Testis (tissue), 3 donors: ENCODE measurements around the gene ORM2. TPM values are rescaled to one million over a fixed set of nuclear protein-coding genes. Genes with fewer than 3 reads are reported as not detected.

Source experiments
- DNase-seq: peaks from one replicate; pipeline ENCODE4 v3.0.0-alpha.2; 2019
- H3K27ac ChIP-seq, 2 donors: fragments of 200-600 bp; sonication (generic); one replicate each; pipeline ENCODE4 v1.5.1; 2019
- H3K27me3 ChIP-seq: fragments of 200-600 bp; sonication (generic); one replicate; pipeline ENCODE4 v1.5.1; 2019
- H3K36me3 ChIP-seq: fragments of 200-600 bp; sonication (generic); one replicate; pipeline ENCODE4 v1.5.1; 2017; ENCODE audit warnings: low read depth; ENCODE audit errors: missing control alignments
- H3K4me1 ChIP-seq: fragments of 200-600 bp; sonication (generic); one replicate; pipeline ENCODE4 v1.5.1; 2019
- H3K4me3 ChIP-seq, 2 donors: fragments of 200-600 bp; sonication (generic); one replicate each; pipeline ENCODE4 v1.5.1; 2017 to 2019
- H3K9me3 ChIP-seq: fragments of 200-600 bp; sonication (generic); one replicate; pipeline ENCODE4 v1.5.1; 2017
- POLR2A ChIP-seq: fragments of 450-650 bp; IDR thresholded peaks from one replicate; pipeline ENCODE4 v1.6.1; 2017; ENCODE audit warnings: antibody characterized with exemption, mild to moderate bottlenecking, moderate library complexity
- WGBS, 2 donors: methylation state at CpG; one replicate each; pipeline ENCODE4 v1.1.5; 2018; 5-methylcytosine and 5-hydroxymethylcytosine counted together
- intact Hi-C: fragments of 100-400 bp; cut with DNase I; formaldehyde crosslinking; loops from one replicate; pipeline ENCODE4 v1.15.1; 2023; ENCODE audit warnings: low total_unique reads
- polyA plus RNA-seq: library from polyadenylated mRNA; stranded (reverse); fragments of 350-450 nt; fragmentation: Illumina TruSeq; extraction: RNeasy Lipid Tissue Mini Kit (QIAGEN cat#74804); gene quantifications from one replicate; pipeline ENCODE4 v1.2.3, GENCODE V29; 2014; ENCODE audit warnings: low read depth, low replicate concordance; ENCODE audit not compliant: insufficient read depth
- total RNA-seq, 2 donors: library from RNA; depleted of rRNA; stranded (reverse); fragments of >200 nt; gene quantifications; one replicate each; pipeline ENCODE4 v1.2.3, GENCODE V29; 2016
- TF ChIP-seq, protein P1 (sequence below), 3 experiments: fragments of 450-650 bp in 2 of 3; fragments of 200-600 bp in 1 of 3; sonication (generic) in 1 of 3; IDR thresholded peaks; one replicate each; pipeline ENCODE4 v1.5.1; 2016 to 2019; ENCODE audit warnings: antibody characterized with exemption in 3 of 3, mild to moderate bottlenecking in 2 of 3, moderate library complexity in 1 of 3

The ORM2 gene
- total and polyA plus RNA-seq, 3 donors from 2014 or later: 0.56 to 2.3 TPM; not detected in 1

DNA sequence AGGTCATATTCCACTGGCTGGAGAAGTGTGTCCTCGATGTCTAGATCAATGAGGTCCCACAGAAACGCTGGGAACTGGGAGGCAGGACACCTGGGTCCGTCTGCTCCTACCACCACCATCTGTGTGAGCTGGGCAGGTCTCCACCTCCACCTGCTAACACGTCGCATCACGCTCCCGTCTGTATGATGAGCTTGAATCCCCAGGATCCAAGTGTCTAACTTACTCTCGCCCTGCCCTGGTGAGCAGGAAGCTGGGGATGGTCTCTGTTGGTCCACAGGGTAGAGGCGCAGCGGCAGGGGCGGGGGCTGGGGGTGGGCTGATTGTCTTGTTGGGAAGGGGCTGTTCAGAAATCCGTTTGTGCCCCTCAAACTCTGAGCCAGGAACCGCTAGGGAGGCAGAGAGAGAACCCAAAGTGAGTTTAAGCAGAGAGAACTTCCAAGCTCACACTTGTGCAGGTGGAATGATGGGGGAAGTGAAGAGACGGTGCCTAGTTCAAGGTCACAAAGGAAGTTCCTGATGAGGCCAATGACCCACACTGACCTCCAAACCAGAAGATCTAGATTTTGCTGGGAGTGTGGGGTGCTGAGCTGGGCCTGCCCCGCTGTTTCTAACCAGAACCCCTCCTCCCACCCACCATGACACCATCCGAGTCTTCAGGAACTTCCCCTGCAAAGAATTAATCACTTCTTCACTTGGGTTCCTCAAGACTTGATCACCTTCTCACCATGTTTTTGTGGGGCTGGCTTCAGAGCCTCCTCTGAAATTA is 21.1 kb downstream of the ORM2 start:
- H3K27me3 ChIP-seq: no peaks in the 10 kb centered on the region
- 91 to 94% methylated on average over 13 to 16 of the region's 16 CpGs for WGBS, 2 donors
- H3K4me3 ChIP-seq: no peak overlapping the region
- no peak for DNase-seq
- intact Hi-C loops: no loop called here
- no peak overlapping the region for H3K27ac ChIP-seq
- no peaks in the 10 kb centered on the region for H3K4me1 ChIP-seq
- TF ChIP-seq, protein P1, sequence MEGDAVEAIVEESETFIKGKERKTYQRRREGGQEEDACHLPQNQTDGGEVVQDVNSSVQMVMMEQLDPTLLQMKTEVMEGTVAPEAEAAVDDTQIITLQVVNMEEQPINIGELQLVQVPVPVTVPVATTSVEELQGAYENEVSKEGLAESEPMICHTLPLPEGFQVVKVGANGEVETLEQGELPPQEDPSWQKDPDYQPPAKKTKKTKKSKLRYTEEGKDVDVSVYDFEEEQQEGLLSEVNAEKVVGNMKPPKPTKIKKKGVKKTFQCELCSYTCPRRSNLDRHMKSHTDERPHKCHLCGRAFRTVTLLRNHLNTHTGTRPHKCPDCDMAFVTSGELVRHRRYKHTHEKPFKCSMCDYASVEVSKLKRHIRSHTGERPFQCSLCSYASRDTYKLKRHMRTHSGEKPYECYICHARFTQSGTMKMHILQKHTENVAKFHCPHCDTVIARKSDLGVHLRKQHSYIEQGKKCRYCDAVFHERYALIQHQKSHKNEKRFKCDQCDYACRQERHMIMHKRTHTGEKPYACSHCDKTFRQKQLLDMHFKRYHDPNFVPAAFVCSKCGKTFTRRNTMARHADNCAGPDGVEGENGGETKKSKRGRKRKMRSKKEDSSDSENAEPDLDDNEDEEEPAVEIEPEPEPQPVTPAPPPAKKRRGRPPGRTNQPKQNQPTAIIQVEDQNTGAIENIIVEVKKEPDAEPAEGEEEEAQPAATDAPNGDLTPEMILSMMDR (IDR thresholded peaks at IDR 0.05): no peak
- no peak for TF ChIP-seq POLR2A
- no peaks in the 10 kb centered on the region for H3K9me3 ChIP-seq
- H3K36me3 ChIP-seq: no peaks in the 10 kb centered on the region

DNA sequence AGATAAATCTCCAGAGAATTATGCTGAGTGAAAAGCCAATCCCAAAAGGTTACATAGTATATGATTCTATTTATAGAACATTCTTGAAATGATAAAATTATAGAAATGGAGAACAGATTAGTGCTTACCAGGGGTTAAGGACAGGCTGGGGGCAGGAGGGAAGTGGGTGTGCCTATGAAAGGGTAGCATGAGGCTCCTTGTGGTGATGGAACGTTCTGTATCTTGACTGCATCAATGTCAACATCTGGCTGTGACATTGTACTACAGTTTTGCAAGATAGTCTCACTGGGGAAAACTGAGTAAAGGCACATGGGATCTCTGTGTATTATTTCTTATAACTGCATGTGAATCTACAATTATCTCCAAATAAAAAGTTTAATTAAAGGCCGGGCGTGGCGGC is 22.3 kb downstream of the ORM2 start:
- no peak overlapping the region for H3K27ac ChIP-seq
- no peak overlapping the region for H3K4me3 ChIP-seq
- DNase-seq: no peak
- no peaks in the 10 kb centered on the region for H3K9me3 ChIP-seq
- 78 to 84% methylated on average over 4 of the region's 4 CpGs for WGBS, 2 donors
- no peaks in the 10 kb centered on the region for H3K27me3 ChIP-seq
- TF ChIP-seq POLR2A: no peak
- TF ChIP-seq, protein P1 (IDR thresholded peaks at IDR 0.05): no peak
- H3K4me1 ChIP-seq: no peaks in the 10 kb centered on the region
- intact Hi-C loops: no loop called here
- no peaks in the 10 kb centered on the region for H3K36me3 ChIP-seq

DNA sequence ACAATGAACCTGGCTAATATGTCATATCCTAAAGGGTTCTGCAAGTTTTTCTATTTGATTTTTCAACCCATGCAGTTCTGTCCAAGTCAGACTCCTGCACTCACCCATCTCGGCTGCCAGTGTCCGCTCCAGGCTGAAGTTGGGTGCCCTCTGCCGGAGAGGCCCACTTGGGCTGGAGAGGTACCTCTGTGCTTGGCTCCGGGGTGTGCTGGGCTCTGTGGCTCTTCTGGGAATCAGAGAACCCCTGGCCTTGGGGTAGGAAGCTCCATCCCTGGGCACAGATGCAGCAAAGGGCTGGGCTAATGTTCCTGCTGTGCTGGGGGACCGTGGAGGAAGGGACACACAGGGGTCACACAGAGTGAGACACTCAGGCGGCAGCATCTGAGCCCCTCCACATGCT is 26.2 kb downstream of the ORM2 start:
- WGBS, 2 donors: 94% methylated on average over 5 to 6 of the region's 6 CpGs
- no peaks in the 10 kb centered on the region for H3K36me3 ChIP-seq
- H3K4me1 ChIP-seq: no peaks in the 10 kb centered on the region
- H3K27ac ChIP-seq: no peak overlapping the region
- no peaks in the 10 kb centered on the region for H3K9me3 ChIP-seq
- intact Hi-C loops: no loop called here
- H3K4me3 ChIP-seq: no peak overlapping the region
- no peak for DNase-seq
- no peaks in the 10 kb centered on the region for H3K27me3 ChIP-seq
- TF ChIP-seq, protein P1 (IDR thresholded peaks at IDR 0.05): no peak
- TF ChIP-seq POLR2A: no peak

DNA sequence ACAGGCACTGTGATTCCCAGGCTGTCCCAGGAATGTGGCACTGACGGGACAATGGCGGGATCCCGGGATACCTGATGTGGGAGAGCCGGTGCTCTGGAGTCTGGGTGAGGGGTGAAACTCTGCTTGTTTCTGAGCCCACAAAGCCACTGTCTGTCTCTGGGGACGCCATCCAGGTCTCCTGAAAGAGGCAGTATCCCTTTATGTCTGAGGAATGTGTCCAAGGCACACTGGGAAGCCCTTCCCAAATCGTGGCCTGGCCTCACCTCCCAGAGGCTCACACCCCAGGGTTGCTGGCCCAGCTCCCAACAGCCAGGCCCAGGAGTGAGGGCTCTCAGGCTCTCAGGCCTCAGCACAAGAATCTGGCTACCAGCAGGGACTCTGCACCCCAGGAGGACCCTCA is 27.1 kb downstream of the ORM2 start:
- no peaks in the 10 kb centered on the region for H3K36me3 ChIP-seq
- H3K4me3 ChIP-seq: no peak overlapping the region
- no peak overlapping the region for H3K27ac ChIP-seq
- intact Hi-C loops: no loop called here
- DNase-seq: no peak
- no peaks in the 10 kb centered on the region for H3K27me3 ChIP-seq
- no peaks in the 10 kb centered on the region for H3K4me1 ChIP-seq
- WGBS, 2 donors: 77 to 86% methylated on average over 4 to 6 of the region's 6 CpGs
- no peaks in the 10 kb centered on the region for H3K9me3 ChIP-seq
- no peak for TF ChIP-seq POLR2A

DNA sequence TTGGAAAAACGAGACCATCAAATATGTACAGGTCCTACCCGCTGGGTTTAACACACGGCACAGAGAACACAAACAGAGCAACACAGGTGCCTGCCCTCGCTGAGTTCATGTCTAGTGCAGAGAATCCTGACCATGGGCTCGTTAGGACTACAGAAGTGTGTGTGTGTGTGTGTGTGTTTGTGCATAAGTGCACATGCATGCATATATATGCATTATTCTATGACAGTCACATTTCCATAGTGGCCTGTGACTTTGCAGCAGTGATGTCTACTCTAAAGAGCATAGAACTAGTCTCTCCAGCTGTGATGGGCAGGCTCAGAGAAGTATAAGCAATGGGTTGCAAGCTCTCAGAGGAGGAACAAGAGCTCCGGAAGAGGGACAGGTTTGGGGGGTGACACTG is 27.7 kb downstream of the ORM2 start:
- H3K9me3 ChIP-seq: no peaks in the 10 kb centered on the region
- H3K4me3 ChIP-seq: no peak overlapping the region
- no peaks in the 10 kb centered on the region for H3K36me3 ChIP-seq
- H3K27me3 ChIP-seq: no peaks in the 10 kb centered on the region
- no peak for DNase-seq
- WGBS, 2 donors: 87% methylated on average over 6 of the region's 6 CpGs
- no peaks in the 10 kb centered on the region for H3K4me1 ChIP-seq
- no peak overlapping the region for H3K27ac ChIP-seq
- TF ChIP-seq POLR2A: no peak
- TF ChIP-seq, protein P1 (IDR thresholded peaks at IDR 0.05): no peak
- intact Hi-C loops: no loop called here
